Hematopoietic multipotent progenitor cell treated with erythropoietin and hydrocortisone succinate and interleukin-3 and kit ligand, for 8 days (in vitro differentiated cells): Measurements from ENCODE around the gene CDHR4.
"Not testable (repeated sequence)": the region's sequence is repeated elsewhere in the genome, so short reads cannot be mapped to it uniquely, and the experiment has no call there.

Experiments
- DNase-seq: peaks from one replicate; pipeline ENCODE4 v3.0.0-alpha.2; 2015

The CDHR4 gene, protein sequence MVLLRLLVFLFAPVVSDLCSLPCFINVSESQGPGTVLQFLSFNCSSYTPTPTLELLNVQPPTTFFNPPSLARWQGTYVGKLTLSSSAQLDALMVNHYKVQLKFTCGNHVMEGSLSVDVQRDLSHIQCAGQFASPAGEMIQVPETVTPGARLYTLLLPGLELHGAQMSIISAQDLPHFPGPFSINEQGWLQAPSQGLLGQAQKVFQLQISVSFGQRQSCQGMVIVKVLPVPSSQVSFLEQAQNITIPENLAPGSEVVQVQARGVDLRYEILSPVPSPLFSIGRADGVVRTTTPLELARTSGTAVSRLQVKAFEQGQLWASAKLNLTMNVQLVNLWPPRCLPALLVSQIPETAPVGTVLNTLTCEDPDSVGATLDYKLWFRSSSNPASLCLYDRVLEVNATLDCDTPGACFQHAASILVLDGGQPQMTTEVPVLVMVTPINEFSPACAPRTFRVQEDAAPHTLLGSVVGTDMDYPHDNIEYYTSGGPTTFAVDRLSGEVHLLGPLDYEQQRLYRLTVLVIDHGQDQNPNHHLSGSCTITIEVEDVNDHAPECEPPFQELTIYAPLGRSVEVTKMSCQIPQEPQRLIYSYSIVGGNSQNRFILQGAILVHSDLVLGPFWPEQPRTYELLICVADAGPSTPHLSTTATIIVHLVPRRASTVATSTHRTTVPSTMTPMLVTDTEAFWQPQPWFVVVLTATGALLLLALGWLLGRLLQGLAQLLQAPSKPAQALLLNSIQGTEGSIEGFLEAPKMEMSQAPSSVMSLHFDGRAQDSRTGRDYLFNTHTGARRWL

DNA sequence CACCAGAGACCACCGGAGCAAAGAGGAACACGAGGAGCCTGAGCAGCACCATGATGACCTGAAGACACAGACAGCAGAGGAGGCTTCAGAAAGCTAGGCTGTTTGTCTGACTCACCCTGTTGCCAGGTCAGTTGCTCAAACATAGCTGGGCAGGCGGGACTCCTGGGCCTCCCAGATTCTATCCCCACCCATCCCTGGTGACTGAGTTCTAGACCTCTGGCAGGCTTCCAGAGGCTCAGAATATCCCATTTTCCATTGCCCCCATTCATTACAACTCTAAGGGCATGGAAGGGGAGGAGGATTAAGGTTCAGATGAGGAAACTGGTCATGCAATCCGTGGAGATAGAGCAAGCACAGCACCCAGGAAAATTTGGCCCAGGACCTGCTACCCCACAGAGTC, at the start of gene CDHR4:
CDHR4 (minus strand) TSS at position 113 of the 400 bp plus-strand sequence; CDS start at position 52, 61 bp downstream.
- DNase-seq: peak; percentile 52

DNA sequence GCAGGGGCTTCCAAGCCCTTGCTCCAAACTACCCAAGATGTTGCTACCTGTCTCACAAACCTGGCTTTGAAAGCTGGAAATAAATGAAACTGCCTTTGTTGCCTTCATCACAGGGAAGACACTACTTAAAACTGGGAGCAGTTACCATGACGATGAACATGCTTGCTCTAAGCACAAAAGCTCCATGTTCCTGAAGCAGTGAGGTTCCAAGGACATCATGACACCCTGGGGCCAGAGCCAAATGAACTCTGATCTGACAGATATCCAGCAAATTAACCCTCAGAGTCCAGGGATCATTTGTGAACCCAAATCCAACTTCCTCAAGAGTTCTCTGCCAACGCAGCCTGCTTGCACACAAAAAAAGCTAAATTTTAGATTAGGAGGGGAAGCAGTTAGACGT, 46.0 kb upstream of the CDHR4 start:
- DNase-seq: no peak

DNA sequence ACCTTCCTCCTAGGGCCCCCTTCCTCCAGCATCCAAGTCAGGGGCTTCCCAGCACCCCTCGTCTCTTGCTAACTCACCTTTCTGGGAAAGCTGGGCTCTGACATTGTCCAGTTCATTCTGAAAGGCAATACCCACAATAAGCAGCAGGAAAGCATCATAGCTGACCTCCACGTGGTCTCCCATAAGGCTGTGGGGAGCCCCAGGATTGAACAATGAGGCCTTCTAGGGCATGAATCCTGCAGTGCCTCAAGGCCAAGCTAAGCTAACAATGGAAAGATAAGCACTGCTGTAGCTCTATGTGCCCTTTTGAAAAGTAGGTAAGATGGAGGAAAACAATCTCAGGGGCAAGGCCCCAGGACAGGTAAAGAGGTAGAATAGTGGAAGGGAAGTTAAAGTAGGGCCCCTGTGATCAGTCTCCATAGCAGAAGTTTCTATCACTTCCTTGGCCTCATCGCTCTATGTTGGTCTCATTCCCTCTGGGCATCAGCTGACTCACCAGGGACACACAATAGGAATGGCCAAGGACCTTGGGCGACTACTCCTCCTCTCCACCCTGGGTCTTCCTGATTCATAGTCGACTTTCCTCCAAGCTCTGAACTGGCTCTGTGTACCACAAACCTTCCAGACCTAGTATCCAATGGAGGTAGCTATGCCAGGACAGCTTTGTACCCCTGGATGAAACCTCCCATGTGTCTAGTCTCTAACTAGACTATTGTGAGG, 45.0 kb upstream of the CDHR4 start:
- no peak for DNase-seq

DNA sequence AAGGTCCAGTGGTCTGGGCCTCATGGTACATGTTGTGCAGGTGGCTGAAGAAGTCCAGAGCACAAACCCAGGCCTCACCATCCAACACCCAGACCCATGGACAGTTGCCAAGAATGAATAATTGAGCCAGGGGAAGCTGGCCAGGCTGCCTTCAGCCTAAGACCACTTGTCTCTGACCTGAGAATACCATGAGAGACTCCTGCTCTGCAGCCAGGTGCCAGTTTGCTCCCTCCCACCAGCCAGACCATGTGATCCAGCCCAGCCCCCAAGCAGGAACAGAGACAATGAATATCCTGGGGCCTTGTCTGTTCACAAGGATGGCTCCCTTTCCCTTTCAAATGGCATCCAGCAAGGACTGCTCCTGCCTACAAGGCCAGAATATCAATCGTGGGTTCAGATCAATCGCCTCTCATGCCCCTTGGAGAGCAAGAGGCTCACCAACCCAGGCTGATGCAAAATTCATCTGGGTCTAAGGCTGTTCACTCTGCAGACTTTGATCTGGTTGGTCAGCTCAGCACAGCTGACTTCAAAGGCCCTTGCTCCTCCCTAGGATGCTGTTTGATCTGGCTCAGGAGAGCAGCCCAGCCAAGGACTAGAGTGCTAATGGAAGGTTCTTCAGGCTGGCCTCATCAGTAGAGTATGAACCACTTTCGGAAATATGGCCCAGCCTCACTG, 43.3 kb upstream of the CDHR4 start:
- DNase-seq: no peak

DNA sequence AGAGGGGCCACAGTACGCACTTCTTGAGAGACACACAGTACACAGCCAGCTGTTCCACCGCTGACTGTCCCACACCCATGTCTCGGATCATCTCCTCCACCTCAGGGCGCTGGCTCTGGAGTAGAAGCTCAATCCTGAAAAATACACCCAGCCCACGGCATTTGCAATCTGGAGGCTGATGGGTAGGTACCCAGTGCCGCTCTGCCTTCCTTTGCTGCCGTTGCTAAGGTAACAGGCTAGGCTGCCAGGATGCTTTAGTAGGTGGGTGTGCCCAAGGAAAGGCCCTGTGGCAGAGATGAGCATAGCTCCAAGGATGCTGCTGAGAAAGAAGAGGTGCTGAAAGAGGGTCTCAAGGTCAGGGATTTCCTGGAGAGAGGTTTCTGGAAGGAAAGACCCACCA, 42.1 kb upstream of the CDHR4 start:
- DNase-seq: no peak

DNA sequence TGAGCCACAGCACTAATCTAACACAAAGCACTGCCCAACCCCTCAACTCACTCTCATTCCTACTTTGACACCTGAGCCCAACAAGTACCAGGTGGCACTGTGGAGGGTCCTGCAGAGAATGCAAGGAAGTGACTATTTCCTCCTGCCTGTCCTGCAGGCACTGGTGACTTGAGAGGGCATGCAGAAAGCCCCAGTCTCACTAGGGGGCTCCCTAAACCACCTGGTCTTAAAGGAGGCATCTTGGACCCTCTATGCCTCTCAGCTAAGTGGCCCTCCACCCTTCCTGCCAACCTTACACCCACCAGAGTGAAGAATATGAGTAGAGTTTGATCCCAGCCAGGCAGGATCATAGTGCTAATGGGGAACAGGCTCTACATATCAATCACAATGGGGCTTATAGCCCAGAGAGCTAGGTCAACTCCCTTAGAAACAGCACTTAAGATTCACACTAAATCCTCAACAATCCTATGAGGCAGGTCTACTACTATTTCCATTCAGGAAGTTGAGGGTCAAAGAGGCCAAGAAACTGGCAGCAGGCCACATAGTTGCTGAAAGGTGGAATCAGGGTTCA, 41.5 kb upstream of the CDHR4 start:
- peak; percentile 49 for DNase-seq

DNA sequence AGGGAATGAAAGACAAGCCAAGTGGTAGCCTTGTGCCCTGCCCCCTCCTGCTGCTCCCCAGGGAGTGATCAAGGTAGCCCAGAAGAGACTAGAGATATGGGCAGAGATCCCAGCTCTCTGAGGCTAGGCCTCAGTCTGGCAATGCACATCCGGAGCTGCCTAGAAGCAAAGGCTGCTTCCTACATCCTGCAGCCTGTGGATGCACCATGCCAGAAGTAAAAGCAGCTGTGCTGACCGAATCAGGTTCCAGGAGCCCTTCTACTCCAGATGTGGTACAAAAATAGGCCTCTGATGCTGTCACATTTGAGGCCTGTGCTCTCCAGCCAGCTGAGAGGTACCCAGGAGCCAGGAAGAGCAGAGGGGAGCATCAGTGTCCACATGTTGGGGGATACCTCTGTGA, 40.7 kb upstream of the CDHR4 start:
- DNase-seq: no peak

DNA sequence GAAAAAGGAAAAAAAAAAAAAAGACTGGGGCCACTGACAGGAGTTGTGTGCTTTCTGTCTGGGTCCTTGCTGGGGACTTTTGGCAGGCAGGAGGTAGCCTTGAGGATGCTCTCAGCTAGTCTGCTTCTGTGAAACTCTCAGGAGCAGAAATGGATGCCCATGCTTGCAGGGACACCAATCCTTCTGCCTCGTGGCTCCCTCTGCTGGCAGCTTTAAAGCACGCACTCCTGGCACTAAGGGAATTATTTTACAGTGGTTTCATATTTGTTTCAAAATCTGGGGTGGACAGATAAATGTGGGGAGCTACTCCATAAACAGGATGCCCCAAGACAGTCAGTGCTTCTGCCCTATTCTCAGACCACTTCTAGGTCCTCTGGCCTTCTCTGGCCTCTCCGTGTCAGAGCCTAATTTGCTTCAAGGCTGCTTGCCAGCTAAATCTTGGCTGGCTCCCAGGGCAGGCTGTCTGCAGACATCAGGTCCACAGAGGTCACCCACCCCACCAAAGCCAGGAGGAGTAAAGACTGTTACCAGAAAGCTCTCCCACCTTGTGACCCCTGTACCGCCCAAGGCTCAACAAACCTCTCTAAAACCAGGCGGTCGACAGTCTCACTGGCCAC, 39.6 kb upstream of the CDHR4 start:
- peak; percentile 87 for DNase-seq

DNA sequence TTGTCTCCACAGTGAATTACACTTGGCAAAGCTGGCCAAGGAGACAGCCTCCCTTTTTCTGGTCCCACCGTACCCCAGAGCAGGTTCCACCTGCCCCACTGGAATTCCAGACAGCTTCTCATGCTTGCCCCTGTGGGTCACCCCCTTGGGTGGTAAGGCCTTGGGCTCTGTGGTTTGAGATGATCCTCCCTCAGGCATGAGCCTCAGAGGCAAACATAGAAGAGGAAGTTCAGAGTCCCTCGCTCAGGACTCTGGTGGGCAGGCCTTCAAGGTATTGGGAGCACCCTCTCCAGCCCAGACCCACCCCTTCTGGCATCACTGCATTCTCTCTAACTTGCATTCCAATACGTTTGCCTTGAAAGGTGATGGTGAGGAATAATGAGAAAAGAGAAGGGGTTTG, 31.7 kb upstream of the CDHR4 start:
- no peak for DNase-seq

DNA sequence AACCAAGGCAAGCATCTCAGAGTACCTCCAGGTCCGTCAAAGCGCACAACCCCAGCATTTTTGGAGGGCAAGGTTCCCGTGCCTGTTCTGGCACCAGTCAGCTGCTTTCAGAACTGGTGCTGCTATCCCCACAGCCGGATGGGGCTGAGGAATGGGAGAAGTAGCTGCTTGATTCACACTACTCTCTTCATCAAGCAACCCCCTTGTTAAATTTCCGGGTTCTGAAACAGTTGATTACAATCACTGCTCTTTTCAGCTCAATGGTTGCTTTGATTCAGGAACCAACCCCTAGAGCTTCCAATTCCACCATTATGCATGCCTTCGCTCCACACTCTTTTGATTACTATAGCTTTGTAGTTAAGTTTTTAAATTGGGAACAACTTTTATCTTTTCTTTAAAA, 26.3 kb upstream of the CDHR4 start:
- no peak for DNase-seq

DNA sequence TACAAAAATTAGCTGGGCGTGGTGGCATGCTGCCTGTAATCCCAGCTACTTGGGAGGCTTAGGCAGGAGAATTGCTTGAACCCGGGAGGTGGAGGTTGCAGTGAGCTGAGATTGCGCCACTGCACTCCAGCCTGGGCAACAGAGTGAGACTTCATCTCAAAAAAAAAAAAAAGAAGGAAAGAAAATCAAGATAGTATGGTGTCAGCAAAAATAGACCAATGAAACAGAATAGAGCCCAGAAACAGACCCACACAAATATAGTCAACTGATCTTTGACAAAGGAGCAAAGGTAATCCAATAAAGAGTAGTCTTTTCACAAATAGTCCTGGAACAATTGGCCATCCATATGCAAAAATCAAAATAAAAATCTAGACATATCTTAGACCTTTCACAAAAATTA, 23.5 kb upstream of the CDHR4 start:
- DNase-seq: not testable (repeated sequence)

DNA sequence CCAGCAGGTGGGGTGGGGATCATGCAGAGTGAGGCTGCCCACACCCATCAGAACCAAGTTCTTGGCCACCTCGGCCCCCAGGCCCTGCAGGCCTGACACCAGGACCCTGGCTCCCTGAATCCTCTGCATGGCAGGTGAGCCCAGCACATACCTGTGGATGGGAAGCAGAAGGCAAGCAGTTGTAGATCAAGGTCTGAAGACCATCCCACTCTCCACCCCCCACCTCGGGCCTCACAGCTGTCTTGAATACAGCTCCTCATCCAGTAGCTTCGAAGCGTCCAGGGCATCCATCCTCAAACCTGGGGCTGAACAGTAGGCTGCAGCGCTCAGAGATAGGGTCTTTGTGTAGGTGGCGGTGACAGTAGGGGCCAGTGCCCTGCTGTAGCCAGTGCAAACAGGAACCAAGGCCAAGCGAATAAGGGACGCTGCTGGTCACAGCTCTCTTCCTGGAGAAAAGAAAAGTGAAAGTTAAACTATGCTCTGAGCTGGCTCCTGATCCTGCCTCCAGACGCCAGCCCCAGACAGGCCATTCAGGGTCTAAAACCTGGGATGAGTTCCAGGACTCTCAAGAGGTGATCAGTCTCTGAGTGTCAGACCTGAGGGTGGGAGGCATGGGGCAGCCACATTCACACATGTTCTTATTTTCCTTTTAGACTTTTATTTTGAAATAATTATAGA, 14.0 kb upstream of the CDHR4 start, which contains the start of gene UBA7:
UBA7 (minus strand) TSS at position 457 of the 678 bp plus-strand sequence; CDS start at position 291, 166 bp downstream.
- DNase-seq: peak; percentile 67

DNA sequence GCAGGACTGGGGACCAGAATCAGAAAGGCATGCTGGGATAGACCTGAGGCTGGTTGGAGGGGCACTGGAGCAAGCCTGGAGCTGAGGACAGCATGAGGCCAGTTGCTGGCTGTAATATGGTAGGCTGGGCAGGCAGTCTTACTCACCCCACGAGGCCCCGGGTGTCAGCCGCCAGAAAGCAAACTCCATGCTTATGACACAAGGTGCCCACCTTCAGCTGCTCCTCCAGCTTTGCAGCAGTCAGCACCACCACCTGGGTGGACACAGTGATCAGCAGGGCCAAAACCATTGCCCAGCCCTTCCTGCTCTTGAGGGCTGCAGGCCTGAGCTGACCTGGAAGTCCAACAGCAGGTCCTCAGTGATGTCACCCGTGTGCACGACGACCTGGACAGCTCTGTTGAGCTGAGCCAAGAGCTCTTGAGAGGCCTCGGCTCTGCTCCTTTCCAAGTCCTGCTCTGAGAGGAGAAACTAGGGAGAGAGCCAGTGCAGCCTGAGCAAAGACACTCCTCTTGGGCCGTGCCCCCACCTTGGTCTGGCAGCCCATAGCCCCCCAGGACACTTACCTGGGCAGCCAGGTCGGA, 13.3 kb upstream of the CDHR4 start:
- DNase-seq: no peak

DNA sequence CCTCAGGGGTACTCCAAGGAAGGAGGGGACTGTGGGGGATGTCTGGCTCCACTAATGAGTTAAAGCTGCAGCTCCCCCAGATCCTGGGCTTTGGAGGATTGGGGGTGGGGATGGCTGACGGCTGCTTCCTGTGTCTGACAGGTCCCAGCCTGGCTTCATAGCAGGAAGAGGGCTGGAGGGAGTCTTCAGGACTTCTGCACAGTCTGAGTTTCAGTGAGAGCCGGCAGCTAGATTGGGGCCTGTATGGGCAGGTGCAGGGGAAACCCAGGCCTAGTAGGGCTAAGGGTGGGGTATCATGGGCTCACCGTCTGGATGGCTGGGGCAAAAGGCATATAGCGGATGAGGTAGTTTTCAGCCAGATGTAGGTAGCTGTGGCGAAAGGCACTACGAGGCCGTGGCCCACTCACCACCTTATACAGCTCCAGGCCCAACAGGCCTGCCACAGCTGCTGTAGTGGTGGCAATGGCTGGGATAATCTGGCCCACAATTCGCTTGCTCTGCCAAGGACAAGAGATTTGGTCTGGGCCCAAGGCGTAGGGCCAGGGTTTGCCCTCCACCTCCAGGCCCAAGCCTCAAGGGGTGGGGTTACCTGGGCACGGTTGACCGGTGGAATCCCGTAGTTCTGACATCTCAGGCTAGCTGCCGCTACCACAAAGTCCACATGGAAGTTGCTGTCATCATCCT, 7.9 kb upstream of the CDHR4 start:
- DNase-seq: no peak

DNA sequence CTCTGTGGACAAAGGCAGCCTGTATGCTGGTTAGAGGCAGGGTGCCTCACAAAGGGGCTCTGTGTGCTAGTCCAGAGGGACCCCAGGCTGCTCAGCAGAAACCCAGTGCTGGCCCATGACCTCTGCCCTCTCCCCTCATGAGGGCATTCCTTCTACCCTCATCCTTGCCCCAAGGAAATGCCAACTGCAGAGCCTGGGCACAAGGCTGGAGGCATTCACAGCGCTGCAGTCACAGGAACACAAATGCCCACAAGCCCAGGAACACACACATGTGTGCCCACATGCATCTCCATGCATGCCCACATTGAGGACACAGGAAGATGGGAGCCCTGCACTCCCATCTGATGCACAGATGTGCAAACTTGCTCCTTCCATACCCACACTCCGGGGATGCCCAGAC, 7.2 kb upstream of the CDHR4 start:
- DNase-seq: no peak

DNA sequence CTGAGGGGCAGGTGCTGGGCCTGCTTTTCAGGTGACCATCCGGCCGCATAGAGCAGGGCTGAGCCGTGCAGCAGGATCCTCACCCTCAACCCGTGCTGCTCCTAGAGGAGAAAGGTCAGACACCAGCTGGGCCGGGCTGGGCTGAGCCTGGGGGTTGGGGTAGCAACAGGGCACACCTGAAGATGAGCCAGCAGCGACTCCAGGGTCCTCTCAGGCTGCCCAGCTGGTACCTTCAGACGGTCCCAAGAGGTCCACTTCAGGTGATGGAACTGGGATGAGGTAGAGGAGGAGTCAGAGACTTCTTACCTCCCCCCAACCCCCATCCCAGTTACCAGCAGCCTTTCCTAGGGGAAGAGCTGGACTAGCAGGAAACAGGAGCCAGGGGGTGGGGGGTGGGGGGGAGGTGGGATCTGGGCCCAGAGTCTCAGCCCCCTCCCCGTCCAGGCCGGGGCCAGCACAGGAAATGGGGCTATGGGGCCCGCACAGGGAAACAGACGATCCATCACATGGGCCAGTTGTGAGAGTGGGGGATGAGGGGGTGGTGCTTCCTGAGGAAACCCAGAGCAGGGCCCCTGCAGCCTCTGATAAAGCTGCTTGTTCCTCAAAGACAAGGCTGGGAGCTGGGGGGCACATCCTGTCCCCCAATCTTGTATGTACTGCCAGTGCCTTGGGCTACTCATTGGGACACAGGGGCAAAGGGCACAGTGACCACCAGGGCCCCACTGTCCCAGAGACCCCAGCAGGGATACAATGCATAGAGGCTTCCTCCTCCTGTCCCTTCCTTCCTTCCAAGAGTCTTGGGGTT, 6.4 kb upstream of the CDHR4 start:
- peak; percentile 79 for DNase-seq

DNA sequence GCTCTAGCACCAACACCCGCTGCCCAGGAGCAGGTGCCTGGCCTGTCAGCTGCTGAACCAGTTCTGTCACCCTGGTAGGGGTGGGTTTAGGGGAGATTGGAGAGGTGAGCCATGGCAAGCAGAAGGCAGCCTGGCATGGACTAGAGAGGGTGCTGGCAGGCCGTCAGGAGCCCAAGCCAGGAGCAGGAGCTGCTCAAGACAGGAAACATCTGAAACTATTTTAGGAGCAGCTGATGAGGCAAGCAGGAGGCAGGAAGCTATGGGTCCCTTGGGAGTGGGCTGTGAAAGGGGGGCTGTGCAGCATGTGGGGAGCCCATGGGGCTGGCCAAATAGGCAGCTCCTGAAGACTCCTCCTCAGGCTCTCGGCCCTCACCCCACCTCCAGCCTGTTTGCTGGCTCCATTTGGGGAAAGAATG, 5.7 kb upstream of the CDHR4 start:
- peak; percentile 30 for DNase-seq

DNA sequence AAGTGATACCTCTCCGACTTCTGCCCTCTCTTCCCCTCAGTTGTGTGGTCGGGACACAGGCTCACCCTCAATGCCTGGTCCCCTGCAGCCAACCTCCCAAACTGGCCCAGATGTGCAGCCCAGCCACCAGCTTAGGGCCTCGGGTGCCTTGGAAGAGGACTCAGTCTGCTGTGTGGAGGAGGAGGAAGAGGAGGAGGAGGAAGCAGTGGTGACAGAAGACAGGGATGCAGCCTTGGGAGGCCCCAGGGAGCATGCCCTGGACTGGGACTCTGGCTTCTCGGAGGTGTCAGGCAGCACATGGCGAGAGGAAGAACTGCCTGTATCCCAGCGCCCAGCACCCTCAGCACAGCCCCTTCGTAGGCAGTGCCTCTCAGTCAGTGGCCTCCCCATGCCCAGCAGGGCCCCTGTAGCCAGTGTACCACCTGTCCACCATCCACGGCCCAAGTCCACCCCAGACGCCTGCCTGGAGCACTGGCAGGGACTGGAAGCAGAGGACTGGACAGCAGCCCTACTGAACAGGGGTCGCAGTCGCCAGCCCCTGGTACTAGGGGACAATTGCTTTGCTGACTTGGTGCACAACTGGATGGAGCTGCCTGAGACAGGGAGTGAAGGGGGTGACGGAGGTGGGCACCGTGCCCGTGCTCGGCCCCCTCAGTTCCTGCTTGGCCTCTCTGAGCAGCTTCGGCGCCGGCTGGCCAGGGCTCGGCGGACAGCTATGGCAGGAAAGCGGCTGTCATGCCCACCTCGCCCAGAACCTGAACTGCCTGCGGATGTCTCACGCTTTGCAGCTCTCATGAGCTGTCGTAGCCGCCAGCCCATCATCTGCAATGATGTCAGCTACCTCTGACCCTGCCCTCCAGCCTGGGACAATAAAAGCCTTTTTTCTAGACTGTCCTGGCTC, 4.7 kb upstream of the CDHR4 start:
- peak; percentile 23 for DNase-seq
